NCI-H2029 (cell line): ENCODE measurements around the gene KISS1R.
"Not testable (repeated sequence)": the region's sequence is repeated elsewhere in the genome, so short reads cannot be mapped to it uniquely, and the experiment has no call there.

Experiments used
- DNase-seq: peaks from one replicate; lab custom pipeline; 2025; lab: John Stamatoyannopoulos, UW

The KISS1R gene

GRCh38 chr19:881385-882071 is 35.6 kb upstream of the KISS1R start:
- no peak for DNase-seq

GRCh38 chr19:882871-883497 is 34.1 kb upstream of the KISS1R start:
- DNase-seq = no peak

GRCh38 chr19:883661-884211 is 33.4 kb upstream of the KISS1R start:
- DNase-seq = no peak

DNA sequence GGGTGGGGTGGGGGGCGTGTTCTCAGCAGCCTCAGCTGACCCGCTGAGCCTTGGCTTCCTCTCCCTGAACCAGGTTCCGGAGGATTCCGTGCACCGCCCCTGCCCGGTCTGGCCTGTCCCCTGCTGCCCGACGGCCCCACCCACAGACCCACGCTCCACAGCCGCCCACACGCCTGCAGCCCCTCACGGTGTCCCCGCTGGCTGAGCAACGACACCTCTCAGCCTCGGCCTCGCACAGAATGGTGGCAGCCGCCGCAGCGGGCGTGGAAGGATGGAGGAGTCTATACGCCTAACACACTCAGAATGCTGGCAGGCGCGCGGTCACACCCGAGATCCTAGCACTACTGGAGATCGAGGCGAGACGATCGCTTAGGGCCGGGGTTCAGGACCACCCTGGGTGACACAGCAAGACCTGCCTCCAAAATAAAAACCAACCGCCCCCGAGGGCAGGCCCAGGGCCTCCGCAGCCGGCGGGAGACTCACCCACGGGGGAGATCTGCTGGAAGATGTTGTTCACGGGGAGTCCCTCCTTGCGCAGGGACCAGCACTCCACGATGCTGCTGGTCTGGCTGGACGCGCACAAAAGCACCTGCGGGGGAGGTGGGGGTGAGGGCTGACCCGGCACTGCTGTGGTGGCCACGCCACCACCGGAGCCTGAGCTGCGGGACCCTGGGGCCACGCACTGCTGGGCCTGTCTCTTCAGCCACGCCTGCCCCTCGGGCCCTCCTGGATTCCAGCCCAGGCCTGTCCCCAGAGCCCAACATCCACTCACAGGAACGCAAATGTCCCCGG is 32.5 kb upstream of the KISS1R start:
- DNase-seq = no peak

- DNase-seq = no peak
These were observed 31.5 kb upstream of the KISS1R start for GRCh38 chr19:885536-886224.

DNA sequence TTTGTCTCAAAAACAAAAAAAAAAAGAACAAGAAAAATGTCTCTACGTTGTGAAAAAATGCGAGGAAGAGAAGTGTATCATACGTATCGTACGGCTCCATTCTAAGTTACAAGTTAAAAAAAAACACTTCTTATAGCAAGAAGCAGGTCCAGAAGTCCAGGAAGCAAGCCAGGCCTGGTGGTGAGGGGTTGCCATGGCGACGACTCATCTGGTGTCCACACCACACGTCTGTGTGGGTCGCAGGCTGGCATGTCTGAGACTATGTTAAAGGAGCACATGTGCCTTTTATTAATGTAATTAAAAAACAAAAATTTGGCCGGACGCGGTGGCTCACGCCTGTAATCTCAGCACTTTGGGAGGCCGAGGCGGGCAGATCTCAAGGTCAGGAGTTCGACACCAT is 30.1 kb upstream of the KISS1R start:
- no peak for DNase-seq

DNA sequence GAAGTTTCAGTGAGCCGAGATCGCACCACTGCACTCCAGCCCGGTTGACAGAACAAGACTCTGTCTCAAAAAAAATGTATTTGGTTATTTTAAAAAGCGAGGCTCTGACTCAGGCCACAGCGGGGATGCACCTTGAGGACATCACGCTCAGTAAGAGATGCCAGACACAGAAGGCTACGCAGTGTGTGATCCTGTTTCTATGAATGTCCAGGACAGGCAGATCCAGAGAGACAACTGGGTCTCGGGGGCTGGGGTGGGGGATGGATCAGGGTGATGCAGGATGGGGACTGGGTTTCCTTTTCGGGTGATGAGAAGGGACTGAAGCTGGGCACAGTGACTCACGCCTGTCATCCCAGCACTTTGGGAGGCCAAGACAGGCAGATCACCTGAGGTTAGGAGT is 29.5 kb upstream of the KISS1R start:
- no peak for DNase-seq

DNA sequence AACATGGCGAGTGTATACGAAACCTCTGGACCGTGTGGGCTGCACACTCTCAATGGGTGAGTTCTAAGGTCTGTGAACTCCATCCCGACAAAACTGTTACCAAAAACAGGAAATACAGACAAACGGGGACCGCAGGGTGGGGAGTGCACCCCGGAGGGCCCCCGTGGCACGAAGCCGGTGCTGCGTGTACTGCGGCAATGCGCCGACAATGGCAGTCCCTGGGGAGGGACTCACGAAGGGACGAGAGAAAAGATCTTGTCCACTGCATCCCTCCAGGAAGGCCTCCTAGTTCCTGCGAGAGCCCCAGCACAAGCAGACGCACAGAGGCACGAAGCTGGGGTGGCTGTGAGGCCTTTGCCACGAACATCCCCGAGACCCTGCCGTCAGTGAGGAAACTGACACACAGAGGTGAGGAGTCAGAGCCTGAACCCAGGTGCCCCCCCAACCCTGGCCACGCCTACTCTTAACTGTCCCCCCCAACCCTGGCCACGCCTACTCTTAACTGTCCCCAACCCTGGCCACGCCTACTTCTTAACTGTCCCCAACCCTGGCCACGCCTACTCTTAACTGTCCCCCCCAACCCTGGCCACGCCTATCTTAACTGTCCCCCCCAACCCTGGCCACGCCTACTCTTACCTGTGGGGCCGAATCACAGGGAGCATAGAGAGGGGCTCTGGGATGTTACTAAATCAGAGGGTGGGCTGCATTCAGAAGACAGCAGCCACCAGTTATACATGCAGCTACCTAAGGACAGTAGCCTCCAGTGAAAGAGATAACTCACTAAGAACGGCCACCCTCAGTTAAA is 28.4 kb upstream of the KISS1R start:
- DNase-seq = no peak

DNA sequence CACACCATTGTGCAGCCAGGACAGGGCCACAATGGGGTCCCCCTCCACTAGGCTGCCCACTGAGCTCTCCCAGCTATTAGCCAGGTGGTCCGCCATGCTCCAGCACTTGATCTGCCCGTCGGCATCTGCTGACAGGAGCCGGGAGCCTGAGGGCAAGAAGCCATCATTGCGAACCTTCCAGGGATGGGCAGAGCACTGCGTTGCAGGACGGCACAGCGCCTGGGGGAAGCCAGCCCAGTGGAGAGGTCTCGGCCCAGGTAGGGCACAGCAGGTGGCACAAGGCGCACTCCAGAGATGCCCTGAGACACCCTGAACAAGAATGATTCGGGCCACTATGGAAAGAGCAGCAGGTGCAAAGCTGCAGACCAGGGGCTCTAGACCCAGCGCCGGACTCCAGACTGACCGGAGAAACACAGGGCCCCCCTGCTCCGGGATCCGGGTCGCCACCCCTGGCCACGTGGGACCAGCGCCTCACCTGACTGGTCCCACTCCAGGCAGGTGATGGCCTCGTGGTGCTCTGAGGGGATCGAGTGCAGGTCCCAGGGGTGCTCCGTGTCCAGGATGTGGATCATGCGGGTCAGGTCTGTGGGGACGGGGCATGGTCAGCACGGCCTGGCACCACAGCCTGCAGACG is 27.4 kb upstream of the KISS1R start:
- no peak for DNase-seq

DNA sequence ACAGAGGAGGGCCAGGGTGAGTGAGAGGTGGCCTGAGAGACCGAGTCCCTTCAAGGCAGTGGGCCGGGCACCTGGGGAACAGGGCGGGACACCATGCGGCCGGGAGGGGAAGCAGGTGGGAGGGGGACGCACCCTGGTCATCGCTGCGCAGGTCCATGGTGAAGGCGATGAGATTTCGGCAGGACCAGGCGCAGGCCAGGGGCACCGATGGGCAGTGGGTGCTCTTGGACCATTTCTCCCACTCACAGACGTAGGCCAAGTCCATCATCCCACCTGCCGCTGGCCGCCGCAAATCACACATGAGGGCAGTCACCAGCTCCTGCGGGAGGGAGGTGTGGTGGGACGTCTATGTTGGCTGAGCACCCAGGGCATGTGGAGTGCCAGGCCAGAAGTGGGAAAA is 26.3 kb upstream of the KISS1R start:
- no peak for DNase-seq

GRCh38 chr19:891421-892200 is 25.5 kb upstream of the KISS1R start:
- DNase-seq = not testable (repeated sequence)

- DNase-seq = no peak
These were observed 24.8 kb upstream of the KISS1R start for GRCh38 chr19:892243-892893.

- peak; percentile 90 for DNase-seq
These were observed 24.0 kb upstream of the KISS1R start, which contains the start of the genes MED16 and RNU6-9 for GRCh38 chr19:892894-893689. Gene MED16, minus strand, starts transcription at chr19:893187. Its CDS starts 2,056 bp downstream, at chr19:891131. Gene RNU6-9, plus strand, starts transcription at chr19:893484.

- DNase-seq = no peak
These were observed 20.7 kb upstream of the KISS1R start for GRCh38 chr19:896434-896833.

GRCh38 chr19:896999-897398 is 20.1 kb upstream of the KISS1R start:
- DNase-seq = no peak

- no peak for DNase-seq
These were observed 19.6 kb upstream of the KISS1R start for GRCh38 chr19:897442-898039.

GRCh38 chr19:898663-899062 is 18.5 kb upstream of the KISS1R start:
- DNase-seq = no peak
